HG03354 (cell line): Measurements from ENCODE around the gene DCP1A.
"Not testable (repeated sequence)": the region's sequence is repeated elsewhere in the genome, so short reads cannot be mapped to it uniquely, and the experiment has no call there.

Experiments
- ATAC-seq: cut with Tn5 transposase; IDR thresholded peaks from one replicate; pipeline ENCODE4 v1.9.1; 2021; ENCODE audit warnings: mild to moderate bottlenecking; ENCODE audit not compliant: unreplicated experiment, poor library complexity, severe bottlenecking

DCP1A gene

DNA sequence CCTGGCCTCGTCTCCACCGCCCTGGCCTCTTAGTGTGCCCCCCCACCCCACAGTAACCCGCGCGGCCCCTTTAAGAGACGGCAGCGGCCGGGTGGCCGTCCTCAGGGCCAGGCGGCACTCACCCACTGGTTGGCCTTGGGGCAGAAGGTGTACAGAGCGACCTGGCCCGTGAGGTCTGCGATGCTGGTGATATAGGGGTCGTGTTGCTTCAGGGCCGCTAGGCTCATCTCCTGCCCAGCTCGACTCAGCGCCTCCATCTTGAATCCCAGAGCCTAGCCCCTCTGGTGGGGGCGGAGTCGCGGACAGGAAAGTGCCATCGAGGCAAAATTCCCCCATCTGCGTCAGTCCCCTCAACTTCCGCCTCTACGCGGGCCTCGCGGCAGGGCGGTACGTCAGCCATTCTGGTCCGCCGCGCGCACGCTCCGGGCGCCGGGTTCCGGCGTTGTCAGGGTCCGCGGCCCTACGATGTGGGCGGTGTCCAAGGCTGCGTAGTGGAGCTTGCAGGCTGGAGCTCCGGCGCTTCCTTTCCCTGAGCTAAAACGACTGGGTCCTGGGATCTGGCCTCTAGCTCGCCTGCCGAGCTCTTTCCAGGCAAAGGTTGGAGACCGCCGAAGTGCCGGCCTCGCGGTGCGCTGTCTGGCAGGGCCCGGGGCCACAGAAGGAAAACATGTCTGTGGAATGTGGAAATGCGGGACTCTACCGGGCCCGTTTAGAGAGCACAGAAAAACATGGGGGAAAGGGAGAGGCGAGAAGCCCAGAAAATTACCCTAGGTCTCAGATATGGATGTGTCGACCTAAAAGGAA, at the start of gene DCP1A:
TSS of gene DCP1A (minus strand) at position 283 of the 804 bp plus-strand sequence. CDS start at position 257, 26 bp downstream.
- ATAC-seq = peak; percentile 96

DNA sequence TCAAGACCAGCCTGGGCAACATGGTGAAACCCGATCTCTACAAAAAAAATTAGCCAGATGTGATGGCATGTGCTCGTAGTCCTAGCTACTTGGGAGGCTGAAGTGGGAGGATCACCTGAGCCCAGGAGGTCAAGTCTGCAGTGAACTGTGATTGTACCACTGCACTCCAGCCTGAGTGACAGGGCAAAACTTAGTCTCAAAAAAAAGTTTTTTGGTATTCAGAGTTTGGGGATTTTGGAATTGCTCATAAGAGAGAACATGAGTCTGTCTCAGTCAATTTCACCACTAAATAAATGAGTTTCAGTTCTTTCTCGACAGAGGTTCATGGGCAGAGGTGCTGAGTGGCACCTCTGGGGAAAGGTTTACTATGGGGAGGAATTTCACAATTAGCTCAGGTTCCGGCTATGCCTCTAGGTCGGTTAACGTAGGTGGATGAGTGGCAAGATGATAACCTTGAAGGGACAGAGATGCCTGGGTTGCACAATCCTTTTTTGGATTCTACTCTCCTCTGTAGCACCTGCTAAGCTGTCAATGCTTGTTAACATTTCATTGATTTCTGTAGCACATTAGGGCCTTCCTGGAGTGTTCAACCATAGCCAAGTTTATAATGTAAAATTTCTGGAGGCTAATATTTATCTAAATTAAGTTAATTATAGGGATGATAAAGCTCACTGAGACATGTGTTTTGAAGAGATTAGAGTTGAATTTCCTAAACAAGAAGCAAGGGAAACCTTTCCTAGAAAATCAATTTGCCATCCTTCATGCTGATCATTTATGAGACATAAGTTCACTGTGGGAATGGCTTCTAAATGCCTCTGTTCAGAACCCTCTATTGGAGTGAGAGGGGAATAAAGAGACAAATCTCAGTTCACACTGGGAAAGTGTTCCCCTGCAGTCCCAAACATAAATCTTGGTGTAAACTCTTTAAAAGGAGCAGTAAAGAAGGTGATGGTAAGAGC, 37.4 kb upstream of the DCP1A start:
- no peak for ATAC-seq

DNA sequence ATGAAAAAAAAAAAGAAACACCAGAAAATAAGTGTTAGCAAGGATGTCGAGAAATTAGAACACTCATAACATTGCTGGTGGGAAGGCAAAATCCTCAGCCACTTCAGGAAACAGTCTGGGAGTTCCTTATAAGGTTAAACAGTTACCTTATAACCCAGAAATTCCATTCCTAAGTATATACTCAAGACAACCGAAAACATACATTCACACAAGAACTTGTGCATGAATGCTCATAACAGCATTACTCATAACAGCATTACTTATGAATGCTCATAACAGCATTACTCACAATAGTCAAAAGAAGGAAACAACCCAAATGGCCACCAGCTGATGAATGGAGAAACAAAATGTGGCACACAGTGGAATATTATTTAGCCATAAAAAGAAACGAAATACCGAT, 34.8 kb upstream of the DCP1A start:
- ATAC-seq = no peak

- ATAC-seq = no peak
Observed at GRCh38 chr3:53380306-53380705, 33.0 kb upstream of the DCP1A start.

DNA sequence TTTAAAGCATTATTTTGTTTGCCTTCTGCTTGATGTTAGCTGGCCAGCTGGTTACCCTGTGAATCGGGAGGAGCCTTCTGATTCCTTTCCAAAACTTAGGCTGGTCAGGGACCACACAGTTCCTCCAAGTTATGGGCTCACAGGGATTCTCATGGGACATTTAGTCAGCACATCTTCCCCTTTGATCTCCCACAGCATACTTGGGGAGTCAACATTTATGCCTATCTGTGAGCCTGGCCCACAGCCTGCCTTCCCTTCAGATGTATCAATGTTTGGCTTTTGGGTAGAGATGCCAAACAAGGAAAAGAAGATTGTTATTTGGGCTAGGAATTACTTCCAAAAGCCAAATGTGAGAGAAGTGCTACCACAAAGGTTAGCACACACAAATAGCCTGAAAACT, 32.6 kb upstream of the DCP1A start:
- no peak for ATAC-seq

DNA sequence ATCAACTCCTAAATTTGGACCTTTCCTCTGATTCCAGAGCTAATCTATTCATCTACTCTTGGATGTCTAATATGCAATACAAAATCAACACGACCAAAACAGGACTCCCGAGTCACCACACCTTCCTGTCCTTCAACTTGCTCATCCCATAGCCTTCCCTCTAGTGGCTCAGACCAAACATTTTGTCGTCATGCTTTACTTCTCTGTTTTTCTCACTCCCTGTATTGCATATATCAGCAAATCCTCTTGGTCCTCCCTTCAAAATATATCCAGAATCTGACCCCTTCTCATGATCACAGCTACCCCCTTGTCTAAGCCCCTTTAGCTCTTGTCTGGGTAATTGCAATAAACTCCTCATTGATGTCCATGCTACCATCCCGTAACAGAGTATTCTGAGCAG, 30.5 kb upstream of the DCP1A start:
- no peak for ATAC-seq

DNA sequence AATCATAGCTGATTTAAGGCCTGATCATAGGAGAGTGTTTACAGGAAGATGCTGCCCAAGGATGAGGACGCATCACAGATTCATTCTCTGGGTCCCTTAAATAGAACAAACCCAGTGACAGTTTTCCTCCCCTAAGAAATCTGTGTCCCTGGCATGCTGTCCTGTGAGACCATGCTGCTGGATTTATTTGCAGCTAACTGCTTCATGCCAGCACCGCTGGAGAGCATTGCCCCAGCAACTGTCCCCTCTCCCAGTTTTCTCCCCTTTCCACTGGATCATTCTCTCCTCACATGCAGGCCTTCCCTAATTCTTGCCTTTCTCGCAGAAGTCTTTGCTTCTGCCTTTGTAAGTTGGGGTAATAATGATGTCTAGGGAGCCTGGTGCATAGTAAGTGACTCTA, 29.3 kb upstream of the DCP1A start:
- no peak for ATAC-seq

GRCh38 chr3:53375019-53375418, 27.7 kb upstream of the DCP1A start:
- peak; percentile 80 for ATAC-seq

DNA sequence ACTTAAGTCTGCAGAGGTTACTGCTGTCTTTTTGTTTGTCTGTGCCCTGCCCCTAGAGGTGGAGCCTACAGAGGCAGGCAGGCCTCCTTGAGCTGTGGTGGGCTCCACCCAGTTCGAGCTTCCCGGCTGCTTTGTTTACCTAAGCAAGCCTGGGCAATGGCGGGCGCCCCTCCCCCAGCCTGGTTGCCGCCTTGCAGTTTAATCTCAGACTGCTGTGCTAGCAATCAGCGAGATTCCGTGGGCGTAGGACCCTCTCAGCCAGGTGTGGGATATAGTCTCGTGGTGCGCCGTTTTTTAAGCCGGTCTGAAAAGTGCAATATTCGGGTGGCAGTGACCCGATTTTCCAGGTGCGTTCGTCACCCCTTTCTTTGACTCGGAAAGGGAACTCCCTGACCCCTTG, 23.4 kb upstream of the DCP1A start:
- not testable (repeated sequence) for ATAC-seq

DNA sequence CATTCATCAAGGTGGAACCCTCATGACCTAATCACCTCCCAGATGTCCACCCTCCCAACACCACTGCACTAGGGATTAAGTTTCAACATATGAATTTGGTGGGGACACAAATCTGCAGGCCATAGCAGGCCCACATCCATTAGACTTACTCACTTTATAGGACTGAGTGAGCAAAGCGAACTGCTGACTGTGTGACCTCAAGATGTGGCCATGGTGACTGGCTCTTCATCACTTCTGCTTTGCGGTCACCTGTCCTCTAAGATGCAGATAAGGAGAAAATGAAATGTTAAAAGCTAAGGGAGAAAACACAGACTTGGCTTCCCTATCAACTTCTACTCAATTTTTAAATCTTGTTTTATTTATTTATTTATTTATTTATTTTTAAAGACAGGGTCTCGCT, 14.5 kb upstream of the DCP1A start:
- ATAC-seq = no peak

DNA sequence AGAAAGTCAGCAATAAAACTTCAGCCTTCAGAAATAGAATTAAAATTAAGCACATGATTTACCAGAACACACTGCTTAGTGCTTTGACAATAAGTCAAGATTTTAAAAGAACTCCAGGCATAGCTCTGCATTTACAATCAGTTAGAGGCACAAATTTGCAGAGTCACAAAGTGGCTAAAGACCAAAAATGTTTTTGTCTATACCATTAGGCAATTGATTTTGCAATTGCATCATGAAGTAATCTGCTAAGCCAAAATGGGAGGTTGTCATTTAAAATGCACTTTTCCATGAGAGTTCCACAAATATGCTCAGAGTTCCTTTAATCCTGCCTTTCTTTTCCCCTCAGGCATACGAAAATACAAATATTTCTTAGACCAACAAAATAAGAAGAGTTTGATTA, 10.1 kb upstream of the DCP1A start:
- ATAC-seq = no peak

DNA sequence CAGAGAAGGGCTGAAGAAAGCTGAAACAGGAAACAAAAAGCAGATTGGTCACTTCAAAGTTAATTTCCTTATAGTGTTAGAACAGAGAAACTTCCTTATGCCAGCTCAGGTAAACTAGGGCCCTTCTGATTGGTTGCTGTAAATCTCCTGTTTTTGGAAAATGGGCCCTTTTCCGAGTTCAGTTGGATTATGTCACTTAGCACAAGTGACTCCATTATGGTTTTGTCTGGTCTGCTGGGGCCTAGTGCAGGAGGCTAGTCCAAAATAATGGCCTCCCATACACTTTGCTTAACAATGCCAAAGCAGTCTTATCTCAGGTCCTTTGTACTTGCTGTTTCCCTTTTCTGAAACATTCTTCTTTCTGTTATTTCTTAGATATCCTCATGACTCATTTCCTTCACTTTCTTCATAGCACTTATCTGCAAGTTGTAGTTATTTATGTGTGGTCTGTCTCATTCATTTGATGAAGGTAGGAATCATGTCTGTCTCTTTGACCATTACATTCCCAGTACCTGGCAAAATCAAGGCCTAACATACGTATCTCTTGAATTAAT, 7.7 kb upstream of the DCP1A start:
- no peak for ATAC-seq

GRCh38 chr3:53353202-53353601, 5.9 kb upstream of the DCP1A start:
- no peak for ATAC-seq

DNA sequence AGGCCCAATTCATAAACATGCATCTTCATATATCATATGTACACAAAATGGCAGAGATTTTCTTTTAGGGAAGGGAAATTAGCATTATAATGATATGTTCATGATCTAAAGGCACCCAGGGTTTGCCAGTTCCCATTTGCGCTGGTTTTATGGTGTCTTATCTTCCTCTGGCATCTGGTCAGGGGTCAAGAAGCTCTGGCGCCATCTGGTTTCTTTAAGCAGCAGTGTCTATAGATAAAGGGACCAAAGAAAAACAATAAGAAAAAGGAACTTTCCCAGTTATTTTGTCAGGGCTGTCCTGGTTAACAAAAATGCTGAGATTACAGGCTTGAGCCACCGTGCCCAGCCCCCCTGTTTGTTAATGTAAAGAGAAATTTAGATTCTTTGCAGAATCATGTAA, 3.3 kb upstream of the DCP1A start:
- no peak for ATAC-seq

DNA sequence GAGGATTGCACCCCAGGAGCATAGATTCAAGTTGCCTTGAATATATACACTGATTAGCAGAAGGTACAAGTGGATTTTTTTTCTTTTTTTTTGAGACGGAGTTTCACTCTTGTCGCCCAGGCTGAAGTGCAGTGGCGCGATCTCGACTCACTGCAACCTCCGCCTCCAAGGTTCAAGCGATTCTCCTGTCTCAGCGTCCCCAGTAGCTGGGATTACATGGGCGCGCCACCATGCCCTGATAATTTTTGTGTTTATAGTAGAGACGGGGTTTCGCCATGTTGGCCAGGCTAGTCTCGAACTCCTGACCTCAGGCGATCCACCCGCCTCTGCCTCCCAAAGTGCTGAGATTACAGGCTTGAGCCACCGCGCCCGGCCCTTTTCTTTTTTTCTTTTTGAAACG, 775 bp upstream of the DCP1A start:
- ATAC-seq = not testable (repeated sequence)

- ATAC-seq = peak; percentile 4
Observed at GRCh38 chr3:53346922-53347260, 452 bp downstream of the DCP1A start.

GRCh38 chr3:53346514-53346913, 829 bp downstream of the DCP1A start:
- ATAC-seq = no peak

DNA sequence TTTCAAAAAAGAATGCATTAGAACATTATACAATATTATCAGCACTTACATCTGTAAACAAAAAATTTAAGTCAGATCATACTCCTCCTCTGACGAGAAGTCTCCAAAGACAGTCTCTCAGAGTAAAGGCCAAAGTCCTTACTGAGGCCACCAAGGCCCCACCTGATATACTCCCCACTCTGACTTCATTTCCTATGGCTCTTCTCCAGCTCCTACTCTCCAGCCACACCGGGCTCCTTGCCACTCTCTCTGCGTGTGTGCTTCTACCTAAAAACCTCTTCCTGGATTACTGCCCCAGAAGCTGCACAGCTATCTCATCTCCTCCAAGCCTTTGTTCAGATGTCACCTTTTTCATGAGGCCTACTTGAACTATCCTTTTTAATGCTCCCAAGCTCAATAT, 5.0 kb downstream of the DCP1A start:
- ATAC-seq = no peak

- ATAC-seq = no peak
Observed at GRCh38 chr3:53337167-53337940, 10.0 kb downstream of the DCP1A start.

GRCh38 chr3:53334742-53335141, 12.6 kb downstream of the DCP1A start:
- no peak for ATAC-seq
